Neural cell (in vitro differentiated cells): ENCODE measurements around the gene CLIP3.

Experiments
- CTCF ChIP-seq: fragments of 450-650 bp; IDR thresholded peaks from 2 replicates; pipeline ENCODE4 v1.5.1; 2014; ENCODE audit warnings: antibody characterized with exemption, mild to moderate bottlenecking, moderate library complexity; ENCODE audit not compliant: poor library complexity, severe bottlenecking
- EP300 ChIP-seq: fragments of 450-650 bp; conservative IDR thresholded peaks from 2 replicates; pipeline ENCODE4 v1.6.1; 2014; ENCODE audit warnings: antibody characterized with exemption, mild to moderate bottlenecking, moderate library complexity; ENCODE audit not compliant: poor library complexity, severe bottlenecking
- EZH2 ChIP-seq: fragments of 200-600, 300-800 bp; shearing (Covaris generic), sonication (generic); IDR thresholded peaks from 2 replicates; pipeline ENCODE4 v1.6.1; 2014; ENCODE audit warnings: antibody characterized with exemption, low read length, borderline replicate concordance, mild to moderate bottlenecking; ENCODE audit not compliant: insufficient read depth, poor library complexity, severe bottlenecking
- MXI1 ChIP-seq: fragments of 450-650 bp; conservative IDR thresholded peaks from 2 replicates; pipeline ENCODE4 v1.6.1; 2014; ENCODE audit warnings: antibody characterized with exemption, mild to moderate bottlenecking; ENCODE audit not compliant: poor library complexity, severe bottlenecking
- POLR2AphosphoS5 ChIP-seq: IDR thresholded peaks from 2 replicates; pipeline ENCODE4 v1.6.1; 2012
- RAD21 ChIP-seq: fragments of 450-650 bp; conservative IDR thresholded peaks from 2 replicates; pipeline ENCODE4 v1.6.1; 2014; ENCODE audit warnings: antibody characterized with exemption, mild to moderate bottlenecking, moderate library complexity
- SMC3 ChIP-seq: fragments of 450-650 bp; conservative IDR thresholded peaks from 2 replicates; pipeline ENCODE4 v1.6.1; 2014; ENCODE audit warnings: antibody characterized with exemption, mild to moderate bottlenecking, moderate library complexity; ENCODE audit not compliant: poor library complexity
- TAF1 ChIP-seq: IDR thresholded peaks from 2 replicates; pipeline ENCODE4 v1.6.1; 2012; ENCODE audit warnings: low read depth
- TF ChIP-seq, protein P1 (sequence below): IDR thresholded peaks from 2 replicates; pipeline ENCODE4 v1.6.1; 2012; ENCODE audit warnings: borderline replicate concordance

- TF ChIP-seq CTCF (no peak), RAD21 (no peak), MXI1 (no peak), POLR2AphosphoS5 (no peak), TAF1 (no peak), SMC3 (no peak), EP300 (no peak), EZH2 (no peak)
- TF ChIP-seq, protein P1, sequence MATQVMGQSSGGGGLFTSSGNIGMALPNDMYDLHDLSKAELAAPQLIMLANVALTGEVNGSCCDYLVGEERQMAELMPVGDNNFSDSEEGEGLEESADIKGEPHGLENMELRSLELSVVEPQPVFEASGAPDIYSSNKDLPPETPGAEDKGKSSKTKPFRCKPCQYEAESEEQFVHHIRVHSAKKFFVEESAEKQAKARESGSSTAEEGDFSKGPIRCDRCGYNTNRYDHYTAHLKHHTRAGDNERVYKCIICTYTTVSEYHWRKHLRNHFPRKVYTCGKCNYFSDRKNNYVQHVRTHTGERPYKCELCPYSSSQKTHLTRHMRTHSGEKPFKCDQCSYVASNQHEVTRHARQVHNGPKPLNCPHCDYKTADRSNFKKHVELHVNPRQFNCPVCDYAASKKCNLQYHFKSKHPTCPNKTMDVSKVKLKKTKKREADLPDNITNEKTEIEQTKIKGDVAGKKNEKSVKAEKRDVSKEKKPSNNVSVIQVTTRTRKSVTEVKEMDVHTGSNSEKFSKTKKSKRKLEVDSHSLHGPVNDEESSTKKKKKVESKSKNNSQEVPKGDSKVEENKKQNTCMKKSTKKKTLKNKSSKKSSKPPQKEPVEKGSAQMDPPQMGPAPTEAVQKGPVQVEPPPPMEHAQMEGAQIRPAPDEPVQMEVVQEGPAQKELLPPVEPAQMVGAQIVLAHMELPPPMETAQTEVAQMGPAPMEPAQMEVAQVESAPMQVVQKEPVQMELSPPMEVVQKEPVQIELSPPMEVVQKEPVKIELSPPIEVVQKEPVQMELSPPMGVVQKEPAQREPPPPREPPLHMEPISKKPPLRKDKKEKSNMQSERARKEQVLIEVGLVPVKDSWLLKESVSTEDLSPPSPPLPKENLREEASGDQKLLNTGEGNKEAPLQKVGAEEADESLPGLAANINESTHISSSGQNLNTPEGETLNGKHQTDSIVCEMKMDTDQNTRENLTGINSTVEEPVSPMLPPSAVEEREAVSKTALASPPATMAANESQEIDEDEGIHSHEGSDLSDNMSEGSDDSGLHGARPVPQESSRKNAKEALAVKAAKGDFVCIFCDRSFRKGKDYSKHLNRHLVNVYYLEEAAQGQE: no peak
Observed at GRCh38 chr19:36067681-36068080, 35.0 kb upstream of the CLIP3 start.
